Middle frontal gyrus (tissue), 1 donor: ENCODE results near the gene PGK2.
"Not testable (repeated sequence)": the region's sequence is repeated elsewhere in the genome, so short reads cannot be mapped to it uniquely, and the experiment has no call there.

Experiments used
- DNase-seq: peaks from one replicate; pipeline ENCODE4 v3.0.0-alpha.2; 2015; ENCODE audit warnings: low spot score; ENCODE audit errors: extremely low spot score

The PGK2 gene

GRCh38 chr6:49787176-49787575 lies at the start of gene PGK2:
TSS of gene PGK2 (minus strand) at chr6:49787285. CDS start at chr6:49787187, 98 bp downstream.
- no peak for DNase-seq

GRCh38 chr6:49835140-49835539 lies 48.1 kb upstream of the PGK2 start:
- no peak for DNase-seq

- DNase-seq, result no peak
Measured at GRCh38 chr6:49833386-49833785, 46.3 kb upstream of the PGK2 start.

- DNase-seq, result no peak
Measured at GRCh38 chr6:49826743-49827406, 39.8 kb upstream of the PGK2 start.

GRCh38 chr6:49815166-49815565 lies 28.1 kb upstream of the PGK2 start:
- DNase-seq, result no peak

- DNase-seq, result no peak
Measured at GRCh38 chr6:49813248-49813647, 26.2 kb upstream of the PGK2 start.

- no peak for DNase-seq
Measured at GRCh38 chr6:49806145-49806544, 19.1 kb upstream of the PGK2 start.

GRCh38 chr6:49805246-49805645 lies 18.2 kb upstream of the PGK2 start:
- DNase-seq, result no peak

GRCh38 chr6:49801525-49801924 lies 14.4 kb upstream of the PGK2 start:
- DNase-seq, result no peak

- no peak for DNase-seq
Measured at GRCh38 chr6:49799090-49799489, 12.0 kb upstream of the PGK2 start.

- DNase-seq, result not testable (repeated sequence)
Measured at GRCh38 chr6:49796842-49797455, 9.9 kb upstream of the PGK2 start.

- DNase-seq, result no peak
Measured at GRCh38 chr6:49790341-49790740, 3.3 kb upstream of the PGK2 start.

GRCh38 chr6:49784272-49784671 lies 2.8 kb downstream of the PGK2 start:
- DNase-seq, result no peak

- DNase-seq, result no peak
Measured at GRCh38 chr6:49782725-49783124, 4.4 kb downstream of the PGK2 start.

- DNase-seq, result no peak
Measured at GRCh38 chr6:49782293-49782692, 4.8 kb downstream of the PGK2 start.

GRCh38 chr6:49776444-49776843 lies 10.6 kb downstream of the PGK2 start:
- DNase-seq, result no peak

- DNase-seq, result no peak
Measured at GRCh38 chr6:49775043-49775442, 12.0 kb downstream of the PGK2 start.

GRCh38 chr6:49772285-49772684 lies 14.8 kb downstream of the PGK2 start:
- no peak for DNase-seq

GRCh38 chr6:49766762-49767161 lies 20.3 kb downstream of the PGK2 start:
- no peak for DNase-seq

- no peak for DNase-seq
Measured at GRCh38 chr6:49764571-49765236, 22.4 kb downstream of the PGK2 start.

GRCh38 chr6:49744259-49744658 lies 42.8 kb downstream of the PGK2 start, which contains the start of gene CRISP3:
TSS of gene CRISP3 (minus strand) at chr6:49744388. CDS start at chr6:49744367, 21 bp downstream.
- no peak for DNase-seq

- DNase-seq, result no peak
Measured at GRCh38 chr6:49743429-49743828, 43.7 kb downstream of the PGK2 start.

GRCh38 chr6:49739423-49739822 lies 47.7 kb downstream of the PGK2 start:
- DNase-seq, result no peak
